Measurements from ENCODE around the gene ZCCHC24. TPM values are rescaled to one million over a fixed set of nuclear protein-coding genes. Genes with fewer than 3 reads are reported as not detected.

ZCCHC24 gene
- total RNA-seq, 1 experiment from 2014 or later, result 3.8 TPM

- Histone ChIP-seq H3K79me2 (ENCODE audit: insufficient read depth, low read length) (no peaks in the 10 kb centered on the region), H3K9ac (ENCODE audit: extremely low read depth, insufficient read length, low read length) (no peak overlapping the region), H3K79me1 (ENCODE audit: insufficient read depth, low read depth, low read length, poor library complexity, severe bottlenecking) (no peaks in the 10 kb centered on the region), H3K56ac (ENCODE audit: insufficient read length, low read depth, low read length) (no peak overlapping the region), H3K14ac (ENCODE audit: insufficient read depth, low read length) (no peak overlapping the region), H2BK5ac (ENCODE audit: insufficient read length, low read length) (no peak overlapping the region), H2BK20ac (ENCODE audit: low read depth, low read length, poor library complexity, severe bottlenecking) (no peak overlapping the region), H3K23me2 (ENCODE audit: insufficient read length, low read depth, low read length, poor library complexity, severe bottlenecking) (peaks cover 3% of the 10 kb centered on the region), H2AK5ac (ENCODE audit: insufficient read length, low read length) (no peak overlapping the region), H3K4ac (ENCODE audit: low read depth, low read length) (no peak overlapping the region), H2BK15ac (ENCODE audit: low read depth, low read length) (no peak overlapping the region), H4K20me1 (ENCODE audit: control insufficient read depth, insufficient read depth, insufficient read length) (no peaks in the 10 kb centered on the region), H3K4me1 (ENCODE audit: insufficient read depth, low read length) (peaks cover 6% of the 10 kb centered on the region; the same call in 1 of the 2 replicates), H4K5ac (ENCODE audit: insufficient read length, low read depth, low read length) (no peak overlapping the region), H3K23ac (ENCODE audit: insufficient read length, low read depth, low read length) (no peak overlapping the region), H3T11ph (ENCODE audit: low read length) (no peak overlapping the region), H4K8ac (replicated peaks; ENCODE audit: insufficient read length, low read depth, low read length) (no peak overlapping the region), H4K91ac (ENCODE audit: insufficient read length, low read depth, low read length) (no peak overlapping the region), H3K27me3 (ENCODE audit: insufficient read depth, low read length) (no peaks in the 10 kb centered on the region), H3K27ac (ENCODE audit: insufficient read length, low read depth, low read length) (no peak overlapping the region), H3K18ac (ENCODE audit: insufficient read length, low read depth, low read length) (no peak overlapping the region), H3K9me3 (ENCODE audit: control insufficient read depth, low read depth, low read length) (no peaks in the 10 kb centered on the region), H2BK12ac (ENCODE audit: insufficient read length, low read depth, low read length) (no peak overlapping the region), H2BK120ac (ENCODE audit: low read depth, low read length, poor library complexity, severe bottlenecking) (no peak overlapping the region), H3K4me2 (ENCODE audit: insufficient read depth, insufficient read length, low read length) (no peak overlapping the region), H2AFZ (ENCODE audit: low read length) (no peak overlapping the region)
- DNase-seq, result no peak
- no peak overlapping the region for H3K27ac Mint-ChIP-seq
- peaks cover 0 to 2% (median 0%) of the 10 kb centered on the region in 3 experiments; a peak in 1 of 7 replicates for H3K36me3 Mint-ChIP-seq (ENCODE audit: insufficient read depth in 1 of 3, low read depth in 3 of 3)
- no peaks in the 10 kb centered on the region for H3K9me3 Mint-ChIP-seq
- no peak for TF ChIP-seq CTCF (conservative IDR thresholded peaks at IDR 0.05)
- no CpG with 5 or more reads among the region's 7 CpGs for WGBS (ENCODE audit: extremely low coverage, insufficient read length, low lambda C conversion rate)
- no peak overlapping the region for H3K4me3 Mint-ChIP-seq
- peaks cover 1% of the 10 kb centered on the region; the same call in 1 of the 2 replicates for H3K27me3 Mint-ChIP-seq (ENCODE audit: low read depth)
- H3K4me1 Mint-ChIP-seq, result peaks cover 39 to 50% of the 10 kb centered on the region in 2 experiments
Measured at GRCh38 chr10:79402625-79402946, 42.8 kb downstream of the ZCCHC24 start.
